CD14-positive monocyte (primary cell): ENCODE data around the gene ST6GALNAC3. TPM values are rescaled to one million over a fixed set of nuclear protein-coding genes. Genes with fewer than 3 reads are reported as not detected.

ENCODE experiments used
- DNase-seq, 3 donors: peaks; one replicate each; pipeline ENCODE4 v3.0.0-alpha.2; 2011 to 2022
- H2AFZ ChIP-seq: 2 replicates; pipeline ENCODE4 v1.6.0; 2012; ENCODE audit warnings: mild to moderate bottlenecking, low read depth, low read length, inconsistent platforms; ENCODE audit not compliant: insufficient read depth, poor library complexity, severe bottlenecking
- H3K27ac ChIP-seq, 2 donors: 1 replicate in 1 of 2; 2 replicates in 1 of 2; pipeline ENCODE4 v1.5.1; 2012 to 2013; ENCODE audit warnings: low read length in 2 of 2, control low read depth in 1 of 2, inconsistent platforms in 1 of 2, low read depth in 1 of 2, mild to moderate bottlenecking in 1 of 2
- H3K27me3 ChIP-seq, 2 donors: one replicate each; pipeline versions ENCODE4 v1.6.0 to v1.6.1; 2011 to 2013; ENCODE audit warnings: low read length in 2 of 2; ENCODE audit not compliant: control insufficient read depth in 2 of 2, insufficient read depth in 2 of 2
- H3K36me3 ChIP-seq, 2 donors: replicated peaks in 1 of 2; 1 replicate in 1 of 2; 2 replicates in 1 of 2; pipeline versions ENCODE4 v1.5.1 to v1.6.1; 2012 to 2013; ENCODE audit warnings: low read length in 2 of 2, control low read depth in 1 of 2, inconsistent platforms in 1 of 2, mild to moderate bottlenecking in 1 of 2; ENCODE audit not compliant: insufficient read depth in 2 of 2, control insufficient read depth in 1 of 2
- H3K4me1 ChIP-seq, 2 donors: 1 replicate in 1 of 2; 2 replicates in 1 of 2; pipeline versions ENCODE4 v1.5.1 to v1.6.1; 2012 to 2013; ENCODE audit warnings: low read length in 2 of 2, control low read depth in 1 of 2, inconsistent platforms in 1 of 2, mild to moderate bottlenecking in 1 of 2, moderate library complexity in 1 of 2; ENCODE audit not compliant: insufficient read depth in 2 of 2, control insufficient read depth in 1 of 2
- H3K4me2 ChIP-seq: replicated peaks from 2 replicates; pipeline ENCODE3; 2012; ENCODE audit warnings: low read length, moderate library complexity, mild to moderate bottlenecking; ENCODE audit not compliant: poor library complexity, severe bottlenecking; ENCODE audit errors: extremely low read depth
- H3K4me3 ChIP-seq, 3 experiments: fragments of 200-600 bp in 1 of 3; sonication (generic) in 1 of 3; replicated peaks in 1 of 3; 1 replicate in 2 of 3; 2 replicates in 1 of 3; pipeline ENCODE4 v1.5.1; 2011 to 2013; ENCODE audit warnings: low read length in 3 of 3, mild to moderate bottlenecking in 3 of 3, control low read depth in 2 of 3, low read depth in 2 of 3, inconsistent platforms in 1 of 3, moderate library complexity in 1 of 3
- H3K79me2 ChIP-seq: 2 replicates; pipeline ENCODE4 v1.6.0; 2012; ENCODE audit warnings: mild to moderate bottlenecking, control low read depth, inconsistent platforms, low read length, moderate library complexity; ENCODE audit not compliant: insufficient read depth
- H3K9ac ChIP-seq: 2 replicates; pipeline ENCODE4 v1.6.0; 2017; ENCODE audit warnings: low read length, mild to moderate bottlenecking; ENCODE audit not compliant: insufficient read depth, poor library complexity, severe bottlenecking
- H3K9me3 ChIP-seq, 2 donors: replicated peaks in 1 of 2; 1 replicate in 1 of 2; 2 replicates in 1 of 2; pipeline versions ENCODE4 v1.5.1 to v1.6.1; 2012 to 2013; ENCODE audit warnings: low read length in 2 of 2, control low read depth in 1 of 2; ENCODE audit not compliant: control insufficient read depth in 1 of 2, insufficient read depth in 1 of 2
- H4K20me1 ChIP-seq: 2 replicates; pipeline ENCODE4 v1.6.0; 2012; ENCODE audit warnings: mild to moderate bottlenecking, low read length, control low read depth, moderate library complexity; ENCODE audit not compliant: insufficient read depth
- H3K27ac Mint-ChIP-seq, 7 donors: one replicate each; pipeline ENCODE4 v1.8.0; 2020; ENCODE audit warnings: mild to moderate bottlenecking in 7 of 7, mixed read lengths in 7 of 7, moderate library complexity in 6 of 7, inconsistent platforms in 2 of 7
- H3K27me3 Mint-ChIP-seq, 3 donors: one replicate each; pipeline ENCODE4 v1.8.0; 2021 to 2022; ENCODE audit warnings: low read depth in 3 of 3, mild to moderate bottlenecking in 3 of 3, mixed read lengths in 3 of 3, moderate library complexity in 3 of 3, inconsistent platforms in 1 of 3
- H3K36me3 Mint-ChIP-seq, 2 donors: one replicate each; pipeline ENCODE4 v1.8.0; 2020; ENCODE audit warnings: mixed read lengths in 2 of 2, inconsistent platforms in 1 of 2, mild to moderate bottlenecking in 1 of 2
- H3K4me1 Mint-ChIP-seq: one replicate; pipeline ENCODE4 v1.8.0; 2020; ENCODE audit warnings: mild to moderate bottlenecking, mixed read lengths
- H3K4me3 Mint-ChIP-seq, 2 donors: one replicate each; pipeline ENCODE4 v1.8.0; 2020; ENCODE audit warnings: mild to moderate bottlenecking in 2 of 2, mixed read lengths in 2 of 2, moderate library complexity in 1 of 2
- H3K9me3 Mint-ChIP-seq, 7 donors: one replicate each; pipeline ENCODE4 v1.8.0; 2020 to 2022; ENCODE audit warnings: mixed read lengths in 7 of 7, mild to moderate bottlenecking in 6 of 7, moderate library complexity in 6 of 7, inconsistent platforms in 2 of 7
- CTCF ChIP-seq: fragments of 200-600 bp; IDR thresholded peaks from one replicate; pipeline ENCODE4 v1.8.0; 2022; ENCODE audit warnings: antibody characterized with exemption, mild to moderate bottlenecking
- WGBS: methylation state at CpG from one replicate; pipeline ENCODE4 v1.1.5; 2013; ENCODE audit warnings: missing lambda C conversion rate; ENCODE audit not compliant: insufficient coverage; 5-methylcytosine and 5-hydroxymethylcytosine counted together
- intact Hi-C, 2 donors: fragments of 100-400 bp; cut with micrococcal nuclease; formaldehyde crosslinking; loops; one replicate each; pipeline versions ENCODE4 v1.15.0 to v1.15.1; 2023
- polyA plus RNA-seq, 3 donors: library from polyadenylated mRNA; depleted of rRNA in 1 of 3; unstranded in 2 of 3; stranded (reverse) in 1 of 3; fragments of 300-500 nt in 2 of 3; fragments of >200 nt in 1 of 3; fragmentation: Illumina TruSeq in 2 of 3; gene quantifications; 1 replicate in 2 of 3; 2 replicates in 1 of 3; pipeline ENCODE4 v1.2.3, GENCODE V29; 2012 to 2021

ST6GALNAC3 gene
- polyA plus RNA-seq, 3 donors: 6.5 to 9.2 (median 7.6) TPM

GRCh38 chr1:76580206-76580605, 505.7 kb downstream of the ST6GALNAC3 start:
- Histone ChIP-seq H2AFZ (no peak overlapping the region), H4K20me1 (no peaks in the 10 kb centered on the region), H3K4me2 (no peak overlapping the region), H3K27ac (no peak overlapping the region), H3K4me3 (no peak overlapping the region), H3K79me2 (no peaks in the 10 kb centered on the region), H3K4me1 (no peaks in the 10 kb centered on the region), H3K36me3 (no peaks in the 10 kb centered on the region), H3K9me3 (no peaks in the 10 kb centered on the region), H3K27me3 (no peaks in the 10 kb centered on the region), H3K9ac (no peak overlapping the region)
- H3K4me3 Mint-ChIP-seq: no peak overlapping the region
- peaks cover 0 to 3% (median 0%) of the 10 kb centered on the region in 3 donors for H3K27me3 Mint-ChIP-seq
- DNase-seq: no peak
- no CpG with 5 or more reads among the region's 2 CpGs for WGBS
- intact Hi-C loops: no loop called here
- no peak overlapping the region for H3K27ac Mint-ChIP-seq
- TF ChIP-seq CTCF: no peak
- H3K36me3 Mint-ChIP-seq: no peaks in the 10 kb centered on the region
- no peaks in the 10 kb centered on the region for H3K4me1 Mint-ChIP-seq
- H3K9me3 Mint-ChIP-seq: peaks cover 0 to 4% (median 0%) of the 10 kb centered on the region in 7 donors

GRCh38 chr1:76581712-76582111, 507.2 kb downstream of the ST6GALNAC3 start:
- no peaks in the 10 kb centered on the region for H3K27me3 ChIP-seq
- H3K9ac ChIP-seq: no peak overlapping the region
- no CpG with 5 or more reads among the region's 2 CpGs for WGBS
- no peaks in the 10 kb centered on the region for H3K4me1 ChIP-seq
- no peak overlapping the region for H3K27ac Mint-ChIP-seq
- H3K27ac ChIP-seq: no peak overlapping the region
- H3K4me1 Mint-ChIP-seq: no peaks in the 10 kb centered on the region
- H3K36me3 Mint-ChIP-seq: no peaks in the 10 kb centered on the region
- no peak overlapping the region for H2AFZ ChIP-seq
- H3K9me3 ChIP-seq: no peaks in the 10 kb centered on the region
- peaks cover 0 to 3% (median 0%) of the 10 kb centered on the region in 3 donors for H3K27me3 Mint-ChIP-seq
- H3K79me2 ChIP-seq: no peaks in the 10 kb centered on the region
- no peaks in the 10 kb centered on the region for H3K36me3 ChIP-seq
- intact Hi-C loops: no loop called here
- no peak for TF ChIP-seq CTCF
- no peaks in the 10 kb centered on the region for H4K20me1 ChIP-seq
- no peaks in the 10 kb centered on the region for H3K9me3 Mint-ChIP-seq
- DNase-seq: no peak
- H3K4me2 ChIP-seq: no peak overlapping the region
- H3K4me3 ChIP-seq: no peak overlapping the region
- H3K4me3 Mint-ChIP-seq: no peak overlapping the region
